ENCODE data around the gene EIF4ENIF1.

GRCh38 chr22:31474743-31475142 lies 14.9 kb downstream of the EIF4ENIF1 start:
- TF ChIP-seq SMC3 (conservative IDR thresholded peaks at IDR 0.05; ENCODE audit: insufficient read depth, low read depth, low read length) (no peak), CTCF (IDR thresholded peaks at IDR 0.05 in 2 of 3, conservative IDR thresholded peaks at IDR 0.05 in 1 of 3; ENCODE audit: insufficient read depth in 2 of 3, low read depth in 1 of 3, low read length in 3 of 3) (no peak), ZBTB33 (CRISPR knock-in tag; IDR thresholded peaks at IDR 0.05) (no peak), RCOR1 (IDR thresholded peaks at IDR 0.05; ENCODE audit: borderline replicate concordance in 1 of 2, low read depth in 2 of 2, low read length in 2 of 2) (no peak), TAL1 (IDR thresholded peaks at IDR 0.05) (no peak), NFXL1 (CRISPR knock-in tag; IDR thresholded peaks at IDR 0.05) (no peak), POLR2A (conservative IDR thresholded peaks at IDR 0.05) (no peak), CREB3L1 (IDR thresholded peaks at IDR 0.05; ENCODE audit: borderline replicate concordance, low read depth) (no peak), MEF2A (IDR thresholded peaks at IDR 0.05; ENCODE audit: control insufficient read depth, low read depth, low read length) (no peak), OTX1 (CRISPR knock-in tag; IDR thresholded peaks at IDR 0.05) (no peak), ZBTB8A (IDR thresholded peaks at IDR 0.05; ENCODE audit: partially characterized antibody) (no peak), ZNF197 (CRISPR knock-in tag; IDR thresholded peaks at IDR 0.05; ENCODE audit: low read depth) (no peak), TBP (optimal IDR thresholded peaks at IDR 0.05; ENCODE audit: low read depth, low read length) (no peak), EGR1 (conservative IDR thresholded peaks at IDR 0.05) (no peak)
